ENCODE measurements around the gene PTCH2. TPM values are rescaled to one million over a fixed set of nuclear protein-coding genes. Genes with fewer than 3 reads are reported as not detected.

PTCH2 gene
- total and polyA plus RNA-seq, 2 of the 13 experiments (the other 11 are each of a cell fraction or from before 2014, with no cell fraction given): 0.60 to 1.5 TPM

GRCh38 chr1:44826375-44827196 lies 16.5 kb downstream of the PTCH2 start (continued):
- TF ChIP-seq SOX13 (IDR thresholded peaks at IDR 0.05) (no peak), SOX13 (CRISPR knock-in tag; conservative IDR thresholded peaks at IDR 0.05 in 1 of 2, IDR thresholded peaks at IDR 0.05 in 1 of 2) (no peak), ZNF570 (CRISPR knock-in tag; IDR thresholded peaks at IDR 0.05; ENCODE audit: borderline replicate concordance) (0 out of 2 replicates have a peak, but pooled peaks have one; percentile 38), KAT7 (CRISPR knock-in tag; IDR thresholded peaks at IDR 0.05; ENCODE audit: borderline replicate concordance) (0 out of 2 replicates have a peak, but pooled peaks have one; percentile 28), HIVEP1 (CRISPR knock-in tag; IDR thresholded peaks at IDR 0.05) (peak; percentile 71; the same call in 1 of the 2 replicates), ZMYM2 (CRISPR knock-in tag; IDR thresholded peaks at IDR 0.05) (peak; percentile 70), ZNF569 (CRISPR knock-in tag; IDR thresholded peaks at IDR 0.05; ENCODE audit: borderline replicate concordance) (no peak), ZNF567 (CRISPR knock-in tag; IDR thresholded peaks at IDR 0.05; ENCODE audit: borderline replicate concordance) (peak; percentile 98), KDM5A (IDR thresholded peaks at IDR 0.05; ENCODE audit: borderline replicate concordance, low read length) (no peak; the same call in 1 of the 2 replicates), JARID2 (CRISPR knock-in tag; IDR thresholded peaks at IDR 0.05; ENCODE audit: insufficient replicate concordance) (no peak), PAF1 (CRISPR knock-in tag; IDR thresholded peaks at IDR 0.05) (no peak), GATAD2A (CRISPR knock-in tag; IDR thresholded peaks at IDR 0.05) (peak; percentile 66), ARID2 (CRISPR knock-in tag; IDR thresholded peaks at IDR 0.05; ENCODE audit: borderline replicate concordance) (0 out of 2 replicates have a peak, but pooled peaks have one; percentile 43), ZBTB3 (CRISPR knock-in tag; IDR thresholded peaks at IDR 0.05; ENCODE audit: borderline replicate concordance, low read depth) (peak; percentile 44; the same call in 1 of the 2 replicates), CENPT (CRISPR knock-in tag; IDR thresholded peaks at IDR 0.05; ENCODE audit: low read depth) (peak; percentile 55; the same call in 1 of the 2 replicates), ETV5 (CRISPR knock-in tag; IDR thresholded peaks at IDR 0.05; ENCODE audit: borderline replicate concordance) (peak; percentile 54; the same call in 1 of the 2 replicates), ZNF547 (CRISPR knock-in tag; IDR thresholded peaks at IDR 0.05) (no peak; the same call in 1 of the 2 replicates), HNRNPL (IDR thresholded peaks at IDR 0.05; ENCODE audit: low read depth, low read length) (peak; percentile 57; the same call in 1 of the 2 replicates), ZNF782 (CRISPR knock-in tag; IDR thresholded peaks at IDR 0.05; ENCODE audit: borderline replicate concordance) (0 out of 2 replicates have a peak, but pooled peaks have one; percentile 61), ZFP91 (CRISPR knock-in tag; IDR thresholded peaks at IDR 0.05; ENCODE audit: borderline replicate concordance) (peak; percentile 81), ZNF180 (CRISPR knock-in tag; IDR thresholded peaks at IDR 0.05; ENCODE audit: borderline replicate concordance, low read depth) (no peak), DNMT1 (CRISPR knock-in tag; IDR thresholded peaks at IDR 0.05) (no peak), ZMAT3 (CRISPR knock-in tag; conservative IDR thresholded peaks at IDR 0.05) (peak; percentile 58; the same call in 1 of the 2 replicates), NR2C2 (CRISPR knock-in tag; IDR thresholded peaks at IDR 0.05; ENCODE audit: borderline replicate concordance) (0 out of 2 replicates have a peak, but pooled peaks have one; percentile 32), ZNF605 (CRISPR knock-in tag; IDR thresholded peaks at IDR 0.05) (peak; percentile 51; the same call in 1 of the 2 replicates), BRD4 (CRISPR knock-in tag; IDR thresholded peaks at IDR 0.05) (peak; percentile 90)
- TF ChIP-seq, protein P1, sequence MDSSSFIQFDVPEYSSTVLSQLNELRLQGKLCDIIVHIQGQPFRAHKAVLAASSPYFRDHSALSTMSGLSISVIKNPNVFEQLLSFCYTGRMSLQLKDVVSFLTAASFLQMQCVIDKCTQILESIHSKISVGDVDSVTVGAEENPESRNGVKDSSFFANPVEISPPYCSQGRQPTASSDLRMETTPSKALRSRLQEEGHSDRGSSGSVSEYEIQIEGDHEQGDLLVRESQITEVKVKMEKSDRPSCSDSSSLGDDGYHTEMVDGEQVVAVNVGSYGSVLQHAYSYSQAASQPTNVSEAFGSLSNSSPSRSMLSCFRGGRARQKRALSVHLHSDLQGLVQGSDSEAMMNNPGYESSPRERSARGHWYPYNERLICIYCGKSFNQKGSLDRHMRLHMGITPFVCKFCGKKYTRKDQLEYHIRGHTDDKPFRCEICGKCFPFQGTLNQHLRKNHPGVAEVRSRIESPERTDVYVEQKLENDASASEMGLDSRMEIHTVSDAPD (CRISPR knock-in tag; IDR thresholded peaks at IDR 0.05): peak; percentile 37; the same call in 1 of the 2 replicates

Data from HepG2 (cell line).